ENCODE data around the gene MYL6. TPM values are rescaled to one million over a fixed set of nuclear protein-coding genes. Genes with fewer than 3 reads are reported as not detected.

MYL6 gene
- total and polyA plus RNA-seq, 9 of the 15 experiments (the other 6 are each of a cell fraction or from before 2014, with no cell fraction given): 557 to 1,664 (median 958) TPM

DNA sequence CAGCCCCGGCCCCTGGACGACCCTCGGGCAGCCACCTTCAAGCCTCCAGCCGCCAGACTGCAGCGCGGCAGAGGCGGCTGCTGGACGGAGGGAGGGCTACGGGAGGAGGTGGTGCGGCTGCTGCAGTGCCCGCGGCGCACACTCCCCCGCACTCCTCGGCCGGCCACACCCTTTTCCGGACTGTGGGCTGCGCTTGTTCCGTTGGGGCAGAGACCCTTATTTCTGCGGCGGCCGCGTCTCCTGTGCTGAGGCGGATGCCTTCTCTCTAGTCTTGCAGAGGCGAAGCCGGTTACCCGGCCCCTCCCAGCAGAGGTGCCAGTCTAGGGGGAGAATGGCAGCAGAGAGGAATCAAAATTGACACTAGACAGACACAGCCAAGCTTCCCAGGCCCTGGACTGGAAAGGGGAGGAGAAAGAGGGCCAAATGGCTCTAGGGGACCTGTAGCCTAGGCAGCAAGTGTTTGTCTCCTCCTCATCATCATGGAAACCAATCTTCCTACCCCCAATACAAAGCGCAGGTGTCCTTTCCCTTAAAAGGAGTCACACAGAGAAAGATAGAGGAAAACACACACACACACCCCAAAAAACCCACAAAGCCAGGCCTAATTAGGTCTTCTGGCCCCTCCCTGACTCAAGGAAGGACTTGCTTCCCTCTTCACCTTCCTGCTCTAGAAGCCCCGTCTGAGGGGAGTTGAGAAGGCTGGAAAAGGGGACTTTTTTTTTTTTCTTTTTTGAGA is 28.8 kb upstream of the MYL6 start (continued):
- TF ChIP-seq, protein P1, sequence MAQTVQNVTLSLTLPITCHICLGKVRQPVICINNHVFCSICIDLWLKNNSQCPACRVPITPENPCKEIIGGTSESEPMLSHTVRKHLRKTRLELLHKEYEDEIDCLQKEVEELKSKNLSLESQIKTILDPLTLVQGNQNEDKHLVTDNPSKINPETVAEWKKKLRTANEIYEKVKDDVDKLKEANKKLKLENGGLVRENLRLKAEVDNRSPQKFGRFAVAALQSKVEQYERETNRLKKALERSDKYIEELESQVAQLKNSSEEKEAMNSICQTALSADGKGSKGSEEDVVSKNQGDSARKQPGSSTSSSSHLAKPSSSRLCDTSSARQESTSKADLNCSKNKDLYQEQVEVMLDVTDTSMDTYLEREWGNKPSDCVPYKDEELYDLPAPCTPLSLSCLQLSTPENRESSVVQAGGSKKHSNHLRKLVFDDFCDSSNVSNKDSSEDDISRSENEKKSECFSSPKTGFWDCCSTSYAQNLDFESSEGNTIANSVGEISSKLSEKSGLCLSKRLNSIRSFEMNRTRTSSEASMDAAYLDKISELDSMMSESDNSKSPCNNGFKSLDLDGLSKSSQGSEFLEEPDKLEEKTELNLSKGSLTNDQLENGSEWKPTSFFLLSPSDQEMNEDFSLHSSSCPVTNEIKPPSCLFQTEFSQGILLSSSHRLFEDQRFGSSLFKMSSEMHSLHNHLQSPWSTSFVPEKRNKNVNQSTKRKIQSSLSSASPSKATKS (CRISPR knock-in tag; IDR thresholded peaks at IDR 0.05): no peak
- TF ChIP-seq, protein P2, sequence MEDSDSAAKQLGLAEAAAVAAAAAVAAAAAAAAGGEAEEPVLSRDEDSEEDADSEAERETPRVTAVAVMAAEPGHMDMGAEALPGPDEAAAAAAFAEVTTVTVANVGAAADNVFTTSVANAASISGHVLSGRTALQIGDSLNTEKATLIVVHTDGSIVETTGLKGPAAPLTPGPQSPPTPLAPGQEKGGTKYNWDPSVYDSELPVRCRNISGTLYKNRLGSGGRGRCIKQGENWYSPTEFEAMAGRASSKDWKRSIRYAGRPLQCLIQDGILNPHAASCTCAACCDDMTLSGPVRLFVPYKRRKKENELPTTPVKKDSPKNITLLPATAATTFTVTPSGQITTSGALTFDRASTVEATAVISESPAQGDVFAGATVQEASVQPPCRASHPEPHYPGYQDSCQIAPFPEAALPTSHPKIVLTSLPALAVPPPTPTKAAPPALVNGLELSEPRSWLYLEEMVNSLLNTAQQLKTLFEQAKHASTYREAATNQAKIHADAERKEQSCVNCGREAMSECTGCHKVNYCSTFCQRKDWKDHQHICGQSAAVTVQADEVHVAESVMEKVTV (CRISPR knock-in tag; IDR thresholded peaks at IDR 0.05): no peak
- TF ChIP-seq, protein P3, sequence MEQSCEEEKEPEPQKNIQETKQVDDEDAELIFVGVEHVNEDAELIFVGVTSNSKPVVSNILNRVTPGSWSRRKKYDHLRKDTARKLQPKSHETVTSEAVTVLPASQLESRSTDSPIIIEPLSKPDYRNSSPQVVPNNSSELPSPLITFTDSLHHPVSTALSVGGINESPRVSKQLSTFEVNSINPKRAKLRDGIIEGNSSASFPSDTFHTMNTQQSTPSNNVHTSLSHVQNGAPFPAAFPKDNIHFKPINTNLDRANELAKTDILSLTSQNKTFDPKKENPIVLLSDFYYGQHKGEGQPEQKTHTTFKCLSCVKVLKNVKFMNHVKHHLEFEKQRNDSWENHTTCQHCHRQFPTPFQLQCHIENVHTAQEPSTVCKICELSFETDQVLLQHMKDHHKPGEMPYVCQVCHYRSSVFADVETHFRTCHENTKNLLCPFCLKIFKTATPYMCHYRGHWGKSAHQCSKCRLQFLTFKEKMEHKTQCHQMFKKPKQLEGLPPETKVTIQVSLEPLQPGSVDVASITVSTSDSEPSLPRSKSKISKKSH (CRISPR knock-in tag; IDR thresholded peaks at IDR 0.05): no peak
- TF ChIP-seq BRD9 (IDR thresholded peaks at IDR 0.05; ENCODE audit: low read depth, partially characterized antibody) (peak; percentile 15), RCOR1 (IDR thresholded peaks at IDR 0.05; ENCODE audit: borderline replicate concordance in 1 of 2, low read depth in 2 of 2, low read length in 2 of 2) (peak in 1 of 2 experiments; percentile 63; a peak in 1 of 4 replicates), FOXA3 (CRISPR knock-in tag; conservative IDR thresholded peaks at IDR 0.05 in 1 of 2, IDR thresholded peaks at IDR 0.05 in 1 of 2) (no peak), MEIS2 (IDR thresholded peaks at IDR 0.05; ENCODE audit: partially characterized antibody) (no peak), SUPT5H (IDR thresholded peaks at IDR 0.05) (peak; percentile 75), BRD4 (IDR thresholded peaks at IDR 0.05) (no peak; the same call in 1 of the 2 replicates), SAFB (IDR thresholded peaks at IDR 0.05; ENCODE audit: borderline replicate concordance, low read depth, low read length) (no peak), MYBL2 (IDR thresholded peaks at IDR 0.05; ENCODE audit: low read depth) (no peak), MYBL2 (CRISPR knock-in tag; IDR thresholded peaks at IDR 0.05; ENCODE audit: borderline replicate concordance) (no peak), LCOR (CRISPR knock-in tag; IDR thresholded peaks at IDR 0.05) (peak; percentile 58; the same call in 1 of the 2 replicates), SRSF3 (IDR thresholded peaks at IDR 0.05; ENCODE audit: insufficient read depth, low read length) (no peak), MCM2 (IDR thresholded peaks at IDR 0.05; ENCODE audit: low read depth) (no peak), NR2C2 (CRISPR knock-in tag; IDR thresholded peaks at IDR 0.05) (no peak), NR2C2 (tag; IDR thresholded peaks at IDR 0.05) (no peak), ZNF76 (CRISPR knock-in tag; IDR thresholded peaks at IDR 0.05; ENCODE audit: borderline replicate concordance) (no peak), OTX1 (CRISPR knock-in tag; IDR thresholded peaks at IDR 0.05) (no peak), HDAC6 (IDR thresholded peaks at IDR 0.05; ENCODE audit: low read depth, low read length) (no peak), FOXK2 (conservative IDR thresholded peaks at IDR 0.05 in 1 of 2, IDR thresholded peaks at IDR 0.05 in 1 of 2; ENCODE audit: low read depth in 2 of 2) (no peak), YBX1 (IDR thresholded peaks at IDR 0.05) (no peak), FOS (IDR thresholded peaks at IDR 0.05; ENCODE audit: extremely low read depth, insufficient read length) (no peak), TEAD4 (IDR thresholded peaks at IDR 0.05; ENCODE audit: low read length) (no peak), TEAD4 (CRISPR knock-in tag; IDR thresholded peaks at IDR 0.05; ENCODE audit: borderline replicate concordance) (no peak)

All from K562 (cell line).